ENCODE results near the gene TSHZ2. TPM values are rescaled to one million over a fixed set of nuclear protein-coding genes. Genes with fewer than 3 reads are reported as not detected.
A peak's percentile ranks its signal among the peaks of the same experiment; 100 is the strongest.
"Not testable (repeated sequence)": the region's sequence is repeated elsewhere in the genome, so short reads cannot be mapped to it uniquely, and the experiment has no call there.

The TSHZ2 gene
- total RNA-seq, 1 experiment from 2014 or later = 11.9 TPM

- DNase-seq (ENCODE audit: low read depth) = no peak
Observed at GRCh38 chr20:53411129-53411528, 439.0 kb downstream of the TSHZ2 start.

- no peak for DNase-seq (ENCODE audit: low read depth)
Observed at GRCh38 chr20:53411891-53412290, 439.7 kb downstream of the TSHZ2 start.

GRCh38 chr20:53412577-53413185, 440.5 kb downstream of the TSHZ2 start:
- DNase-seq (ENCODE audit: low read depth) = no peak

- no peak for DNase-seq (ENCODE audit: low read depth)
Observed at GRCh38 chr20:53413186-53413631, 441.1 kb downstream of the TSHZ2 start.

- DNase-seq (ENCODE audit: low read depth) = not testable (repeated sequence)
Observed at GRCh38 chr20:53413845-53414244, 441.7 kb downstream of the TSHZ2 start.

GRCh38 chr20:53419693-53420460, 447.7 kb downstream of the TSHZ2 start:
- no peak for DNase-seq (ENCODE audit: low read depth)

- DNase-seq (ENCODE audit: low read depth) = no peak
Observed at GRCh38 chr20:53421343-53421742, 449.2 kb downstream of the TSHZ2 start.

GRCh38 chr20:53422039-53422438, 449.9 kb downstream of the TSHZ2 start:
- DNase-seq (ENCODE audit: low read depth) = no peak

GRCh38 chr20:53423587-53424146, 451.5 kb downstream of the TSHZ2 start:
- DNase-seq (ENCODE audit: low read depth) = no peak

GRCh38 chr20:53425481-53425880, 453.3 kb downstream of the TSHZ2 start:
- no peak for DNase-seq (ENCODE audit: low read depth)

- DNase-seq (ENCODE audit: low read depth) = no peak
Observed at GRCh38 chr20:53425941-53426340, 453.8 kb downstream of the TSHZ2 start.

GRCh38 chr20:53426766-53427312, 454.7 kb downstream of the TSHZ2 start:
- no peak for DNase-seq (ENCODE audit: low read depth)

- DNase-seq (ENCODE audit: low read depth) = no peak
Observed at GRCh38 chr20:53427951-53428350, 455.8 kb downstream of the TSHZ2 start.

GRCh38 chr20:53428588-53428987, 456.4 kb downstream of the TSHZ2 start:
- no peak for DNase-seq (ENCODE audit: low read depth)

GRCh38 chr20:53428996-53429395, 456.8 kb downstream of the TSHZ2 start:
- DNase-seq (ENCODE audit: low read depth) = no peak

GRCh38 chr20:53434662-53435061, 462.5 kb downstream of the TSHZ2 start:
- DNase-seq (ENCODE audit: low read depth) = no peak

- not testable (repeated sequence) for DNase-seq (ENCODE audit: low read depth)
Observed at GRCh38 chr20:53436927-53437326, 464.8 kb downstream of the TSHZ2 start.

GRCh38 chr20:53438368-53438767, 466.2 kb downstream of the TSHZ2 start:
- DNase-seq (ENCODE audit: low read depth) = no peak

GRCh38 chr20:53439046-53439445, 466.9 kb downstream of the TSHZ2 start:
- DNase-seq (ENCODE audit: low read depth) = no peak

GRCh38 chr20:53439616-53440015, 467.5 kb downstream of the TSHZ2 start:
- no peak for DNase-seq (ENCODE audit: low read depth)

- peak; percentile 31 for DNase-seq (ENCODE audit: low read depth)
Observed at GRCh38 chr20:53444401-53445149, 472.4 kb downstream of the TSHZ2 start.

GRCh38 chr20:53445321-53445731, 473.2 kb downstream of the TSHZ2 start:
- DNase-seq (ENCODE audit: low read depth) = peak; percentile 77
